Activated CD4-positive, alpha-beta T cell treated with anti-CD3 and anti-CD28 coated beads for 36 hours (primary cell): Measurements from ENCODE around the gene RNFT2. TPM values are rescaled to one million over a fixed set of nuclear protein-coding genes. Genes with fewer than 3 reads are reported as not detected.

Experiments used
- ATAC-seq: fragments of 200-7000 bp; cut with Tn5 transposase; one replicate; pipeline ENCODE4 v1.10.0; 2021; ENCODE audit warnings: mild to moderate bottlenecking, moderate library complexity
- CTCF ChIA-PET: fragments of 350-600 bp; sonication (Branson Sonifier 250); formaldehyde crosslinking; loops from one replicate; lab custom pipeline; 2021; ENCODE audit warnings: antibody characterized with exemption; lab: Charles Lee
- POLR2A ChIA-PET: fragments of 350-600 bp; sonication (Branson Sonifier 250); formaldehyde crosslinking; loops from one replicate; lab custom pipeline; 2021; ENCODE audit warnings: antibody characterized with exemption, inconsistent platforms; lab: Charles Lee
- DNase-seq: peaks from one replicate; pipeline ENCODE4 v3.0.0-alpha.2; 2020
- H3K27ac Mint-ChIP-seq: one replicate; pipeline ENCODE4 v1.8.0; 2021; ENCODE audit warnings: mixed read lengths
- H3K27me3 Mint-ChIP-seq: one replicate; pipeline ENCODE4 v1.8.0; 2021; ENCODE audit warnings: mixed read lengths
- H3K36me3 Mint-ChIP-seq: one replicate; pipeline ENCODE4 v1.8.0; 2021; ENCODE audit warnings: low read depth, mixed read lengths
- H3K4me1 Mint-ChIP-seq: one replicate; pipeline ENCODE4 v1.8.0; 2021; ENCODE audit warnings: mixed read lengths
- H3K4me3 Mint-ChIP-seq: one replicate; pipeline ENCODE4 v1.8.0; 2021; ENCODE audit warnings: mild to moderate bottlenecking, moderate library complexity, mixed read lengths
- H3K9me3 Mint-ChIP-seq: one replicate; pipeline ENCODE4 v1.8.0; 2021; ENCODE audit warnings: low read depth, mixed read lengths
- intact Hi-C, 2 experiments: fragments of 100-400 bp; cut with DNase I in 1 of 2; cut with micrococcal nuclease in 1 of 2; formaldehyde crosslinking; loops; one replicate each; pipeline versions ENCODE4 v1.14.2 to v1.15.1; 2022 to 2024; cut with DNase I, micrococcal nuclease
- total RNA-seq, 2 experiments: library from RNA; stranded (reverse); gene quantifications; one replicate each; pipeline ENCODE4 v1.2.3, GENCODE V29; 2021

RNFT2 gene
- total RNA-seq, 2 experiments from 2014 or later = 14.7 to 15.0 TPM

GRCh38 chr12:116818341-116818856 is 80.3 kb downstream of the RNFT2 start:
- no peaks in the 10 kb centered on the region for H3K9me3 Mint-ChIP-seq
- H3K4me1 Mint-ChIP-seq = peaks cover 16% of the 10 kb centered on the region
- H3K27ac Mint-ChIP-seq = peak overlapping the region; percentile 95
- DNase-seq (peak; percentile 45), ATAC-seq (no peak)
- ChIA-PET POLR2A (interaction anchor here (0.6 kb wide), 1 partner anchor 12 kb away, joined by 4 read pairs; no protein-coding TSS in a partner anchor), CTCF (interaction anchor here (0.6 to 0.8 kb wide), 3 partner anchors 14 to 78 kb away, joined by 3 read pairs; no protein-coding TSS in a partner anchor)
- intact Hi-C loops = loop anchor here in 1 of 2 experiments (2.0 to 10.0 kb wide), 5 partner anchors 92 to 1554 kb away; partner anchors contain the start of genes FBXW8, MAP1LC3B2, TAOK3 and TESC
- H3K36me3 Mint-ChIP-seq = no peaks in the 10 kb centered on the region
- H3K27me3 Mint-ChIP-seq = no peaks in the 10 kb centered on the region
- peak overlapping the region; percentile 91 for H3K4me3 Mint-ChIP-seq

- H3K27me3 Mint-ChIP-seq = no peaks in the 10 kb centered on the region
- POLR2A ChIA-PET = no interaction called here
Measured at GRCh38 chr12:116818948-116819832, 81.1 kb downstream of the RNFT2 start.

GRCh38 chr12:116820064-116820656 is 82.0 kb downstream of the RNFT2 start:
- DNase-seq = no peak
- CTCF ChIA-PET = no interaction called here
- H3K27ac Mint-ChIP-seq = peak overlapping the region; percentile 48
- no peak for ATAC-seq
- intact Hi-C loops = no loop called here
- POLR2A ChIA-PET = no interaction called here
- peaks cover 16% of the 10 kb centered on the region for H3K4me1 Mint-ChIP-seq
- H3K9me3 Mint-ChIP-seq = no peaks in the 10 kb centered on the region
- H3K36me3 Mint-ChIP-seq = peaks cover 4% of the 10 kb centered on the region
- H3K27me3 Mint-ChIP-seq = no peaks in the 10 kb centered on the region
- peak overlapping the region; percentile 47 for H3K4me3 Mint-ChIP-seq

More at GRCh38 chr12:116818948-116819832, 81.1 kb downstream of the RNFT2 start:
- H3K4me1 Mint-ChIP-seq = peaks cover 16% of the 10 kb centered on the region
- DNase-seq (peak; percentile 94), ATAC-seq (peak; percentile 96)
- H3K36me3 Mint-ChIP-seq = no peaks in the 10 kb centered on the region
- H3K9me3 Mint-ChIP-seq = no peaks in the 10 kb centered on the region
- CTCF ChIA-PET = interaction anchor here (0.8 kb wide), 1 partner anchor 61 kb away, joined by 3 read pairs; no protein-coding TSS in a partner anchor
- H3K4me3 Mint-ChIP-seq = peak overlapping the region; percentile 91
- intact Hi-C loops = loop anchor here (1.0 to 10.0 kb wide), 9 partner anchors 81 to 1553 kb away; partner anchors contain the start of genes RNFT2 (in 2 of the 2), SPRING1 (in 2 of the 2), FBXO21 (in 1 of the 2) and FBXW8 (in 1 of the 2)
- H3K27ac Mint-ChIP-seq = peak overlapping the region; percentile 95

GRCh38 chr12:116821291-116821690 is 83.2 kb downstream of the RNFT2 start:
- CTCF ChIA-PET = no interaction called here
- Mint-ChIP-seq H3K9me3 (no peaks in the 10 kb centered on the region), H3K27ac (no peak overlapping the region), H3K36me3 (peaks cover 4% of the 10 kb centered on the region), H3K4me3 (no peak overlapping the region), H3K27me3 (no peaks in the 10 kb centered on the region), H3K4me1 (peaks cover 16% of the 10 kb centered on the region)
- intact Hi-C loops = no loop called here
- POLR2A ChIA-PET = no interaction called here
- ATAC-seq (no peak), DNase-seq (no peak)

- intact Hi-C loops = no loop called here
- no peak overlapping the region for H3K4me3 Mint-ChIP-seq
- H3K36me3 Mint-ChIP-seq = peaks cover 4% of the 10 kb centered on the region
- no peak for DNase-seq
- no peaks in the 10 kb centered on the region for H3K4me1 Mint-ChIP-seq
- H3K27ac Mint-ChIP-seq = no peak overlapping the region
- H3K27me3 Mint-ChIP-seq = no peaks in the 10 kb centered on the region
- CTCF ChIA-PET = interaction anchor here (0.7 kb wide), 1 partner anchor 172 kb away, joined by 3 read pairs; no protein-coding TSS in a partner anchor
- no peaks in the 10 kb centered on the region for H3K9me3 Mint-ChIP-seq
- POLR2A ChIA-PET = no interaction called here
- ATAC-seq = no peak
Measured at GRCh38 chr12:116827432-116827831, 89.3 kb downstream of the RNFT2 start.

GRCh38 chr12:116832353-116832752 is 94.2 kb downstream of the RNFT2 start:
- DNase-seq = no peak
- intact Hi-C loops = no loop called here
- peaks cover 2% of the 10 kb centered on the region for H3K9me3 Mint-ChIP-seq
- no peak overlapping the region for H3K27ac Mint-ChIP-seq
- no peak overlapping the region for H3K4me3 Mint-ChIP-seq
- POLR2A ChIA-PET = no interaction called here
- no peak for ATAC-seq
- H3K4me1 Mint-ChIP-seq = no peaks in the 10 kb centered on the region
- peaks cover 10% of the 10 kb centered on the region for H3K36me3 Mint-ChIP-seq
- no peaks in the 10 kb centered on the region for H3K27me3 Mint-ChIP-seq
- CTCF ChIA-PET = no interaction called here

GRCh38 chr12:116833474-116833873 is 95.4 kb downstream of the RNFT2 start:
- CTCF ChIA-PET = interaction anchor here (0.5 kb wide), 1 partner anchor 93 kb away, joined by 3 read pairs; no protein-coding TSS in a partner anchor
- Mint-ChIP-seq H3K36me3 (peaks cover 10% of the 10 kb centered on the region), H3K4me3 (no peak overlapping the region), H3K4me1 (no peaks in the 10 kb centered on the region), H3K27me3 (no peaks in the 10 kb centered on the region), H3K27ac (no peak overlapping the region), H3K9me3 (peaks cover 2% of the 10 kb centered on the region)
- POLR2A ChIA-PET = no interaction called here
- ATAC-seq (no peak), DNase-seq (no peak)
- intact Hi-C loops = no loop called here

- no peaks in the 10 kb centered on the region for H3K27me3 Mint-ChIP-seq
- CTCF ChIA-PET = interaction anchor here (0.8 kb wide), 1 partner anchor 127 kb away, joined by 3 read pairs; no protein-coding TSS in a partner anchor
- no peak for ATAC-seq
- POLR2A ChIA-PET = no interaction called here
- H3K4me1 Mint-ChIP-seq = no peaks in the 10 kb centered on the region
- H3K27ac Mint-ChIP-seq = no peak overlapping the region
- H3K4me3 Mint-ChIP-seq = no peak overlapping the region
- H3K36me3 Mint-ChIP-seq = peaks cover 10% of the 10 kb centered on the region
- intact Hi-C loops = no loop called here
- no peak for DNase-seq
- H3K9me3 Mint-ChIP-seq = peaks cover 2% of the 10 kb centered on the region
Measured at GRCh38 chr12:116835484-116835883, 97.4 kb downstream of the RNFT2 start.

- no peak for DNase-seq
- Mint-ChIP-seq H3K27me3 (no peaks in the 10 kb centered on the region), H3K36me3 (peaks cover 10% of the 10 kb centered on the region), H3K27ac (no peak overlapping the region), H3K4me1 (no peaks in the 10 kb centered on the region), H3K4me3 (no peak overlapping the region), H3K9me3 (peaks cover 2% of the 10 kb centered on the region)
- intact Hi-C loops = no loop called here
- no peak for ATAC-seq
- CTCF ChIA-PET = no interaction called here
- POLR2A ChIA-PET = no interaction called here
Measured at GRCh38 chr12:116837097-116837496, 99.0 kb downstream of the RNFT2 start.

GRCh38 chr12:116838365-116838764 is 100.2 kb downstream of the RNFT2 start:
- Mint-ChIP-seq H3K4me1 (no peaks in the 10 kb centered on the region), H3K27ac (no peak overlapping the region), H3K9me3 (peaks cover 2% of the 10 kb centered on the region), H3K4me3 (no peak overlapping the region), H3K36me3 (peaks cover 10% of the 10 kb centered on the region), H3K27me3 (no peaks in the 10 kb centered on the region)
- DNase-seq = no peak
- ChIA-PET POLR2A (interaction anchor here (0.6 kb wide), 1 partner anchor 104 kb away, joined by 4 read pairs; no protein-coding TSS in a partner anchor), CTCF (no interaction called here)
- no peak for ATAC-seq
- intact Hi-C loops = no loop called here

- no peaks in the 10 kb centered on the region for H3K27me3 Mint-ChIP-seq
- peaks cover 12% of the 10 kb centered on the region for H3K36me3 Mint-ChIP-seq
- intact Hi-C loops = no loop called here
- DNase-seq (no peak), ATAC-seq (no peak)
- H3K4me1 Mint-ChIP-seq = no peaks in the 10 kb centered on the region
- no peak overlapping the region for H3K4me3 Mint-ChIP-seq
- CTCF ChIA-PET = no interaction called here
- POLR2A ChIA-PET = no interaction called here
- H3K27ac Mint-ChIP-seq = no peak overlapping the region
- H3K9me3 Mint-ChIP-seq = peaks cover 2% of the 10 kb centered on the region
Measured at GRCh38 chr12:116839287-116839830, 101.2 kb downstream of the RNFT2 start.
